ENCODE measurements around the gene TSPEAR. TPM values are rescaled to one million over a fixed set of nuclear protein-coding genes. Genes with fewer than 3 reads are reported as not detected.

Gene TSPEAR
- total RNA-seq, 1 donor: not detected

GRCh38 chr21:44758781-44759627 lies 47.6 kb upstream of the TSPEAR start:
- DNase-seq (ENCODE audit: insufficient read length, low spot score, missing footprints): peak; percentile 72
- H2AFZ ChIP-seq (ENCODE audit: low read length): no peak overlapping the region
- no peak for TF ChIP-seq CTCF (IDR thresholded peaks at IDR 0.05; ENCODE audit: extremely low read depth, low read depth, low read length)
- no peaks in the 10 kb centered on the region for H3K9me3 ChIP-seq (ENCODE audit: low read depth, low read length)
- no peaks in the 10 kb centered on the region for H4K20me1 ChIP-seq (ENCODE audit: insufficient read depth, low read length)
- H3K36me3 ChIP-seq (ENCODE audit: insufficient read depth, low read length): no peaks in the 10 kb centered on the region
- no peak overlapping the region for H3K4me2 ChIP-seq (ENCODE audit: insufficient read depth, low read length)
- no peak overlapping the region for H3K4me3 ChIP-seq (ENCODE audit: insufficient read depth, low read length)
- H3K27ac ChIP-seq (ENCODE audit: low read depth, low read length): no peak overlapping the region
- no peaks in the 10 kb centered on the region for H3K27me3 ChIP-seq (ENCODE audit: insufficient read depth, low read length)
- no peaks in the 10 kb centered on the region for H3K79me2 ChIP-seq (ENCODE audit: insufficient read depth, low read length)
- H3K4me1 ChIP-seq (ENCODE audit: insufficient read depth, low read length): no peaks in the 10 kb centered on the region

GRCh38 chr21:44758141-44758561 lies 46.8 kb upstream of the TSPEAR start:
- DNase-seq (ENCODE audit: insufficient read length, low spot score, missing footprints): peak; percentile 77
- H3K79me2 ChIP-seq (ENCODE audit: insufficient read depth, low read length): no peaks in the 10 kb centered on the region
- no peaks in the 10 kb centered on the region for H4K20me1 ChIP-seq (ENCODE audit: insufficient read depth, low read length)
- H3K4me3 ChIP-seq (ENCODE audit: insufficient read depth, low read length): no peak overlapping the region
- H3K4me1 ChIP-seq (ENCODE audit: insufficient read depth, low read length): no peaks in the 10 kb centered on the region
- H3K9me3 ChIP-seq (ENCODE audit: low read depth, low read length): no peaks in the 10 kb centered on the region
- no peaks in the 10 kb centered on the region for H3K36me3 ChIP-seq (ENCODE audit: insufficient read depth, low read length)
- H2AFZ ChIP-seq (ENCODE audit: low read length): no peak overlapping the region
- no peak overlapping the region for H3K27ac ChIP-seq (ENCODE audit: low read depth, low read length)
- H3K4me2 ChIP-seq (ENCODE audit: insufficient read depth, low read length): no peak overlapping the region
- no peak for TF ChIP-seq CTCF (IDR thresholded peaks at IDR 0.05; ENCODE audit: extremely low read depth, low read depth, low read length)
- no peaks in the 10 kb centered on the region for H3K27me3 ChIP-seq (ENCODE audit: insufficient read depth, low read length)

GRCh38 chr21:44757731-44758130 lies 46.4 kb upstream of the TSPEAR start:
- Histone ChIP-seq H3K36me3 (ENCODE audit: insufficient read depth, low read length) (no peaks in the 10 kb centered on the region), H3K9me3 (ENCODE audit: low read depth, low read length) (no peaks in the 10 kb centered on the region), H3K79me2 (ENCODE audit: insufficient read depth, low read length) (no peaks in the 10 kb centered on the region), H3K27me3 (ENCODE audit: insufficient read depth, low read length) (no peaks in the 10 kb centered on the region), H3K27ac (ENCODE audit: low read depth, low read length) (no peak overlapping the region), H3K4me3 (ENCODE audit: insufficient read depth, low read length) (no peak overlapping the region), H4K20me1 (ENCODE audit: insufficient read depth, low read length) (no peaks in the 10 kb centered on the region), H3K4me2 (ENCODE audit: insufficient read depth, low read length) (no peak overlapping the region), H2AFZ (ENCODE audit: low read length) (no peak overlapping the region), H3K4me1 (ENCODE audit: insufficient read depth, low read length) (no peaks in the 10 kb centered on the region)
- peak; percentile 56 for DNase-seq (ENCODE audit: insufficient read length, low spot score, missing footprints)
- TF ChIP-seq CTCF (IDR thresholded peaks at IDR 0.05; ENCODE audit: extremely low read depth, low read depth, low read length): no peak

GRCh38 chr21:44756423-44757185 lies 45.2 kb upstream of the TSPEAR start:
- Histone ChIP-seq H4K20me1 (ENCODE audit: insufficient read depth, low read length) (no peaks in the 10 kb centered on the region), H3K4me3 (ENCODE audit: insufficient read depth, low read length) (no peak overlapping the region), H3K4me2 (ENCODE audit: insufficient read depth, low read length) (no peak overlapping the region), H3K27me3 (ENCODE audit: insufficient read depth, low read length) (no peaks in the 10 kb centered on the region), H3K79me2 (ENCODE audit: insufficient read depth, low read length) (no peaks in the 10 kb centered on the region), H3K4me1 (ENCODE audit: insufficient read depth, low read length) (no peaks in the 10 kb centered on the region), H2AFZ (ENCODE audit: low read length) (no peak overlapping the region), H3K27ac (ENCODE audit: low read depth, low read length) (no peak overlapping the region), H3K9me3 (ENCODE audit: low read depth, low read length) (no peaks in the 10 kb centered on the region), H3K36me3 (ENCODE audit: insufficient read depth, low read length) (no peaks in the 10 kb centered on the region)
- DNase-seq (ENCODE audit: insufficient read length, low spot score, missing footprints): no peak
- no peak for TF ChIP-seq CTCF (IDR thresholded peaks at IDR 0.05; ENCODE audit: extremely low read depth, low read depth, low read length)

Measured in osteoblast (primary cell).